NCI-H345 treated with DMSO at 0.1 percent for 48 hours (cell line): ENCODE results near the gene PCMTD2.
"Not testable (repeated sequence)": the region's sequence is repeated elsewhere in the genome, so short reads cannot be mapped to it uniquely, and the experiment has no call there.

Experiments used
- DNase-seq: peaks from one replicate; lab custom pipeline; 2025; ENCODE audit not compliant: unreplicated experiment; lab: John Stamatoyannopoulos, UW

Gene PCMTD2

GRCh38 chr20:64285579-64286446, 30.3 kb downstream of the PCMTD2 start:
- DNase-seq = not testable (repeated sequence)

- not testable (repeated sequence) for DNase-seq
Measured at GRCh38 chr20:64286447-64287263, 31.1 kb downstream of the PCMTD2 start.

DNA sequence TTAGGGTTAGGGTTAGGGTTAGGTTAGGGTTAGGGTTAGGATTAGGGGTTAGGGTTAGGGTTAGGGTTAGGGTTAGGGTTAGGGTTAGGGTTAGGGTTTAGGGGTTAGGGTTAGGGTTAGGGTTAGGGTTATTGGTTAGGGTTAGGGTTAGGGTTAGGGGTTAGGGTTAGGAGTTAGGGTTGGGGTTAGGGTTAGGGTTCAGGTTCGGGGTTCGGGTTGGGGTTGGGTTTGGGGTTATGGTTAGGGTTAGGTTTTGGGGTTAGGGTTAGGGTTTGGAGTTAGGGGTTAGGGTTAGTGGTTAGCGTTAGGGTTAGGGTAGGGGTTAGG, 31.7 kb downstream of the PCMTD2 start:
- not testable (repeated sequence) for DNase-seq

DNA sequence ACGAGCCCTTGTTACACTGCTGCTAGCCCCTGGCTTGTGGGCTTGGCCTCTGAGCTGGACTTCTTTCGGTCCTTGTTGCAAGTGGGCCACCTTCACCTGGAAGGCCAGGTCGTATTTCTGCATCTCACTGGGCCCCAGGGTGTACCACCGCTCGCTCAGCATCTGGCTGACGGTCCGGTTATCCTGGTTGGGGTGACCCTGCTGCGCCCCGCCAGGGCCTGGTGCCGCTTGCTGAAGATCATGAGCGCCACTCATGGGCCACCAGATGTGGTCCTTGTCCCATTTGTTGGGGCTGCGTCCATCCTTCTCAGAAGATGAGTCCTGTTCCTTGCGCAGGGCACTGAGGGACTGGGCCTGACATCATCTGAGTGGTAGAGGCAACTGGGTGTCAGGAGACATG, 36.6 kb downstream of the PCMTD2 start:
- not testable (repeated sequence) for DNase-seq

- not testable (repeated sequence) for DNase-seq
Measured at GRCh38 chr20:64303086-64303485, 47.5 kb downstream of the PCMTD2 start.

DNA sequence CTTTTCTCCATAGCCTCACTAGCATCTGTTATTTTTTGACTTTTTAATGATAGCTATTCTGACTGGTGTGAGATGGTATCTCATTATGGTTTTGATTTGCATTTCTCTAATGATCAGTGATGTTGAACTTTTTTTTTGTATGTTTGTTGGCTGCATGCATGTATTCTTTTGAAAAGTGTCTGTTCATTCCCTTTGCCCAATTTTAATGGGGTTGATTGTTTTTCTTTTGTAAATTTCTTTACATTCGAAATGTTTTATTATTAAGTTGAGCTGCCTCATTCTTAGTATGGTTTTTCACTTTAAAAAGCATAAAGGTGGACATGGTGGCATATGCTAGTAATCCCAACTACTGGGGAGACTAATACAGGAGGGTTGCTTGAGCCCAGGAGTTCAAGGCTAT, 58.2 kb downstream of the PCMTD2 start:
- DNase-seq = not testable (repeated sequence)

DNA sequence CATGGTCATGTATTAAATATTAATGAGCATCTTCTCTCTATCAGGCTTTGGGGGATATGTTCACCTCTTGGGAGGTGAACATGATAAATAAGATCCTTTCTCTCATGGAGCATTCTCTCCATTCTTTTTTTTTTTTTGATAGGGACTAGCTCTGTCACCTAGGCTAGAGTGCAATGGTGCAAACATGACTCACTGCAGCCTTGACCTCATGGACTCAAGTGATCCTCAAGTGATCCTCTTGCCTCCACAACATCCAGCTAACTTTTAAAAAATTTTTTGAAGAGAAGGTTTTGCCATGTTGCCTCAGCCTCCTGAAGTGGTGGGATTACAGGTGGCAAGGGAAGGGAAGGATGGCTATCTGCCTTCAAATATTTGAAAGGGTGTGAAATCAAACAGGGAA, 59.8 kb downstream of the PCMTD2 start:
- not testable (repeated sequence) for DNase-seq

- DNase-seq = not testable (repeated sequence)
Measured at GRCh38 chr20:64315884-64316283, 60.3 kb downstream of the PCMTD2 start.

DNA sequence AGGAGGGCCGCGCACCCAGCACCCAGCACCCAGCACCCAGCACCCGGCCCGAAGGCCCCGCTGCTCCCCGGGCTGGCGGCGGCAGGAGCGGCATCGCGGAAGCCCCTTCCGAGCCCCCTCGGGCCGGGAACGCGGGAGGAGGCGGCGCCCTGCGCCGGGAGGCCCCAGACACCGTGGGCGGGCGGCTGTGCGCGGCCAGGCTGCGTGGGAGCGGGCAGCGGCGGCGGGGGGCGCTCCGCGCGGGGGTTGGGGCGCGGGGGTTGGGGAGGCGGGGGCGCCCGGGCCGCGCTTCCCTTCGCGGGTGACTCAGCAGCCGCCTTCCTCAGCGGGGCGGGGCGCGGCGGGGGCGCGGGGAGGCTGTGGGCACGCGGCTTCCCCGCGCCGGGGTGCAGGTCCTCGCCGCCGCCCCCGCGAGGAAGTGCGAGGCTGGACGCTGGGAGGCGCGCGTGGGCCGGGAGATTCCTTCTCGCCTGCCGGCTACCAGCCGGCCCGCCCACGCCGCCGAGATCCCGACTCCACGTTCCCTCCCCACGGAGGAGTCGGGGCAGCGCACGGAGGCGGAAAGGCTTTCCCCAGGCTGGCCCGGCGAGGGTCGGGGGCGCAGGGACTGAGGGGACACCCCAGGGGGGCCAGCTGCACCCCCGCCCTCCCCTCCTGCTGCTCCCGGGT, 61.0 kb downstream of the PCMTD2 start:
- not testable (repeated sequence) for DNase-seq

DNA sequence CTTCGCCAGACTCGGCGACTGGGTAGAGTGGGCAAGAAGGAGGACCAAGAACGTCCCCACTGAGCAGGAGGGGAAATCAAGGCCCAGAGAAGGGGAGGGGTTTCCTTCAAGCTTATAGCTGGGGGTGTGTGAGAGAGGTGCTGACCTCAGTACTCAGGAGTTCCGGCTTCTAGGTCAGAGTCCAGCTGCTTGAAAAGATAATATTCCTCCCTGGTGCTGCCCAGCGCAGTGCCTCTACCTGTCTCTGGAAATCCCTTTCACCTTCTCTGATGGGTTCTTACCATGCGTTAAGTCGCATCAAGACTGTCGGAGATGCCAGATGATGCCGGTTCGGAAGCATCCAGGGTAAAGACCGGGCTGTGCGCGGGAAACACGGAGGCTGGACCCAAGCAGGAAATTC, 61.8 kb downstream of the PCMTD2 start:
- not testable (repeated sequence) for DNase-seq

DNA sequence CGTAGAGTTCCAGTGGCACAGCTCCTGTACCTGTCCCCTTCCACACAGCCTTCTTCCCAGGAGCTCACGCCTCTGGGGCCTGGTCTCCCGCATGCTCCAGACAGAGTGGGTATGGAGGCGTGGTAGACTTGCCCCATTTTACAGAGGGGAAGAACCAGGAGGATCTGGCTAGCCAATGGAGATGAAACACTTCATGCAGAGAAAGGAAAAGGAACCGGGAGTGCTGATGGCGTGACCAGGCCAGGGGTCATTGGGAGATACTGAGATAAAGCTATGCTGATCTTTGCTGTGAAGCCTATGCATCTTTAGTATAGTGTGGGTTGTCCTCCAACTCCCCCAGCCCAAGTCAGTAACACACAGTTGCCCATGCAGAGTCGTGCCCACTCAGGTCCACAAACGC, 62.5 kb downstream of the PCMTD2 start:
- DNase-seq = not testable (repeated sequence)

GRCh38 chr20:64322031-64322789, 66.7 kb downstream of the PCMTD2 start:
- not testable (repeated sequence) for DNase-seq
